DOHH2 (cell line): Measurements from ENCODE around the gene GOLGA5.

Experiments used
- H3F3A ChIP-seq: fragments of 200-600 bp; sonication (generic), shearing (Covaris generic); 2 replicates; pipeline ENCODE4 v1.6.0; 2016; ENCODE audit warnings: antibody characterized with exemption, mild to moderate bottlenecking; ENCODE audit not compliant: control insufficient read depth, insufficient read depth
- H3K27ac ChIP-seq: fragments of 200-600 bp; sonication (generic); 2 replicates; pipeline ENCODE4 v1.5.1; 2014; ENCODE audit warnings: low read depth, mild to moderate bottlenecking, low read length, moderate library complexity
- H3K27me3 ChIP-seq: fragments of 200-600 bp; sonication (generic); 2 replicates; pipeline ENCODE4 v1.6.1; 2014; ENCODE audit warnings: mild to moderate bottlenecking, low read length, mixed read lengths; ENCODE audit not compliant: control insufficient read depth
- H3K36me3 ChIP-seq: fragments of 200-600 bp; sonication (generic); 2 replicates; pipeline ENCODE4 v1.6.1; 2014; ENCODE audit warnings: mild to moderate bottlenecking, low read length, moderate library complexity, mixed read lengths; ENCODE audit not compliant: control insufficient read depth
- H3K4me1 ChIP-seq: fragments of 200-600 bp; sonication (generic); 2 replicates; pipeline ENCODE4 v1.6.1; 2014; ENCODE audit warnings: mild to moderate bottlenecking, low read length, mixed read lengths; ENCODE audit not compliant: control insufficient read depth
- H3K4me2 ChIP-seq: fragments of 200-600 bp; sonication (generic); 2 replicates; pipeline ENCODE4 v1.6.0; 2014; ENCODE audit warnings: mild to moderate bottlenecking, low read length, moderate library complexity
- H3K4me3 ChIP-seq: fragments of 200-600 bp; sonication (generic); 2 replicates; pipeline ENCODE4 v1.5.1; 2014; ENCODE audit warnings: mild to moderate bottlenecking, low read length, mixed read lengths
- H3K79me2 ChIP-seq: fragments of 200-600 bp; sonication (generic); 2 replicates; pipeline ENCODE4 v1.6.1; 2014; ENCODE audit warnings: mild to moderate bottlenecking, low read length, mixed read lengths; ENCODE audit not compliant: control insufficient read depth
- H3K9me2 ChIP-seq: fragments of 200-600 bp; sonication (generic); replicated peaks from 2 replicates; pipeline ENCODE4 v1.6.1; 2014; ENCODE audit warnings: mild to moderate bottlenecking, low read length, mixed read lengths; ENCODE audit not compliant: control insufficient read depth
- H3K9me3 ChIP-seq: fragments of 200-600 bp; sonication (generic); 2 replicates; pipeline ENCODE4 v1.6.1; 2014; ENCODE audit warnings: antibody characterized with exemption, low read length, mixed read lengths; ENCODE audit not compliant: control insufficient read depth, insufficient read depth
- H4K20me1 ChIP-seq: fragments of 200-600 bp; sonication (generic); 2 replicates; pipeline ENCODE4 v1.6.0; 2014; ENCODE audit warnings: low read depth, mild to moderate bottlenecking, antibody characterized with exemption, low read length, moderate library complexity; ENCODE audit not compliant: control insufficient read depth, insufficient read depth
- EZH2phosphoT487 ChIP-seq: fragments of 200-600 bp; sonication (generic); IDR thresholded peaks from 2 replicates; pipeline ENCODE4 v1.6.1; 2017; ENCODE audit warnings: borderline replicate concordance, mild to moderate bottlenecking, antibody characterized with exemption, low read length, moderate library complexity, mixed read lengths
- TF ChIP-seq, protein P1 (sequence below): fragments of 200-600 bp; sonication (generic); IDR thresholded peaks from one replicate; pipeline ENCODE4 v1.5.1; 2014; ENCODE audit warnings: antibody characterized with exemption, mild to moderate bottlenecking, low read depth, low read length; ENCODE audit not compliant: poor library complexity, severe bottlenecking

GOLGA5 gene

GRCh38 chr14:92874962-92875661 lies 81.0 kb downstream of the GOLGA5 start:
- Histone ChIP-seq H3K4me3 (no peak overlapping the region), H3K27me3 (no peaks in the 10 kb centered on the region), H3K27ac (no peak overlapping the region), H3K36me3 (no peaks in the 10 kb centered on the region), H3K79me2 (no peaks in the 10 kb centered on the region), H3F3A (no peaks in the 10 kb centered on the region), H3K9me3 (no peaks in the 10 kb centered on the region), H4K20me1 (no peaks in the 10 kb centered on the region), H3K4me2 (no peak overlapping the region), H3K9me2 (no peaks in the 10 kb centered on the region), H3K4me1 (no peaks in the 10 kb centered on the region)
- TF ChIP-seq, protein P1, sequence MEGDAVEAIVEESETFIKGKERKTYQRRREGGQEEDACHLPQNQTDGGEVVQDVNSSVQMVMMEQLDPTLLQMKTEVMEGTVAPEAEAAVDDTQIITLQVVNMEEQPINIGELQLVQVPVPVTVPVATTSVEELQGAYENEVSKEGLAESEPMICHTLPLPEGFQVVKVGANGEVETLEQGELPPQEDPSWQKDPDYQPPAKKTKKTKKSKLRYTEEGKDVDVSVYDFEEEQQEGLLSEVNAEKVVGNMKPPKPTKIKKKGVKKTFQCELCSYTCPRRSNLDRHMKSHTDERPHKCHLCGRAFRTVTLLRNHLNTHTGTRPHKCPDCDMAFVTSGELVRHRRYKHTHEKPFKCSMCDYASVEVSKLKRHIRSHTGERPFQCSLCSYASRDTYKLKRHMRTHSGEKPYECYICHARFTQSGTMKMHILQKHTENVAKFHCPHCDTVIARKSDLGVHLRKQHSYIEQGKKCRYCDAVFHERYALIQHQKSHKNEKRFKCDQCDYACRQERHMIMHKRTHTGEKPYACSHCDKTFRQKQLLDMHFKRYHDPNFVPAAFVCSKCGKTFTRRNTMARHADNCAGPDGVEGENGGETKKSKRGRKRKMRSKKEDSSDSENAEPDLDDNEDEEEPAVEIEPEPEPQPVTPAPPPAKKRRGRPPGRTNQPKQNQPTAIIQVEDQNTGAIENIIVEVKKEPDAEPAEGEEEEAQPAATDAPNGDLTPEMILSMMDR, result no peak
- TF ChIP-seq EZH2phosphoT487, result no peak

DNA sequence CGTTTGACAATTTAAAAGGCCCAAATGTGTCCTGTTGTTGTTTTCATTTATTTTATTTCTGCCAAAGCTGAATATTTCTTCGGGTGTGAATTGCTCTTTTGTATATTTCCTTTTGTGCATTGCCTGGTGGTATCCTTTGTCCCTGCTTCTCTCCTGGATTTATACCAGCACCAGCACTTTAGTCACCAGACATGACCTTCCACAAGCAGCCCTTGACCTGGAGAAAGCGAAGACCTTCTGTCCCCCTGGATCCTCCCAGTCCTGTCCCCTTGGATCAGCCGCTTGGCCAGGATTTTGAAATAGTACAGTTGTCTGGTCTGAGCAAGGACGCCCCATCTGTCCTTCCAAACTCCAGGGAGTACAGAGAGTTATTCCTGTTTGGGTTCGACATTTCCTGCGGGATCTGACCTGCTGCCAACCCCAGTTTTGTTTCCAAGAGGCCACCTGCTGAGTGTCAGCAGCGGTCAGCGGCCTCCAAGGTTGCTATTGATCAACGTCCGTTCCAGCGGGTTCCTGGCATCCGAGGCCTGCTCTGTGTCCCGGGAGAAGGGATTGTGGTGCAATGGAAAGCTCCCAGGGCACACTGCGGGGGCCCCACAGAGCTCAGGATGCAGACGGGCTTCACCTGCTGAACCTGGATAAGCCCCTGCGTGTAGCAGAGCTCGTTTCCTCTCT lies 83.8 kb downstream of the GOLGA5 start:
- Histone ChIP-seq H3K27ac (no peak overlapping the region), H3K9me3 (no peaks in the 10 kb centered on the region), H3K79me2 (no peaks in the 10 kb centered on the region), H3K4me2 (no peak overlapping the region), H3K4me3 (no peak overlapping the region), H3K27me3 (no peaks in the 10 kb centered on the region), H4K20me1 (no peaks in the 10 kb centered on the region), H3K36me3 (no peaks in the 10 kb centered on the region), H3K9me2 (no peaks in the 10 kb centered on the region), H3F3A (no peaks in the 10 kb centered on the region), H3K4me1 (no peaks in the 10 kb centered on the region)
- no peak for TF ChIP-seq EZH2phosphoT487
- TF ChIP-seq, protein P1, result no peak

- no peaks in the 10 kb centered on the region for H3F3A ChIP-seq
- no peak for TF ChIP-seq EZH2phosphoT487
- TF ChIP-seq, protein P1, result no peak
- H3K9me2 ChIP-seq, result no peaks in the 10 kb centered on the region
- no peak overlapping the region for H3K4me2 ChIP-seq
- H3K36me3 ChIP-seq, result no peaks in the 10 kb centered on the region
- no peaks in the 10 kb centered on the region for H3K4me1 ChIP-seq
- no peak overlapping the region for H3K4me3 ChIP-seq
- H4K20me1 ChIP-seq, result no peaks in the 10 kb centered on the region
- no peaks in the 10 kb centered on the region for H3K79me2 ChIP-seq
- H3K27me3 ChIP-seq, result no peaks in the 10 kb centered on the region
- H3K27ac ChIP-seq, result no peak overlapping the region
- H3K9me3 ChIP-seq, result no peaks in the 10 kb centered on the region
Measured at GRCh38 chr14:92880351-92880750, 86.2 kb downstream of the GOLGA5 start.
